Keratinocyte (primary cell): ENCODE data around the gene SMYD3.

Source experiments
- EZH2 ChIP-seq: IDR thresholded peaks from one replicate; pipeline ENCODE4 v1.6.1; 2012; ENCODE audit warnings: inconsistent platforms, mild to moderate bottlenecking, low read length, moderate library complexity
- TF ChIP-seq, protein P1 (sequence below), 3 experiments: IDR thresholded peaks in 1 of 3; conservative IDR thresholded peaks in 1 of 3; optimal IDR thresholded peaks in 1 of 3; 2 replicates in 2 of 3; 3 replicates in 1 of 3; pipeline versions ENCODE3 to v1.5.1; 2011; ENCODE audit warnings: low read length in 3 of 3, mild to moderate bottlenecking in 3 of 3, moderate library complexity in 2 of 3, control low read depth in 1 of 3, inconsistent platforms in 1 of 3; ENCODE audit not compliant: insufficient read depth in 2 of 3; ENCODE audit errors: extremely low read depth in 1 of 3

DNA sequence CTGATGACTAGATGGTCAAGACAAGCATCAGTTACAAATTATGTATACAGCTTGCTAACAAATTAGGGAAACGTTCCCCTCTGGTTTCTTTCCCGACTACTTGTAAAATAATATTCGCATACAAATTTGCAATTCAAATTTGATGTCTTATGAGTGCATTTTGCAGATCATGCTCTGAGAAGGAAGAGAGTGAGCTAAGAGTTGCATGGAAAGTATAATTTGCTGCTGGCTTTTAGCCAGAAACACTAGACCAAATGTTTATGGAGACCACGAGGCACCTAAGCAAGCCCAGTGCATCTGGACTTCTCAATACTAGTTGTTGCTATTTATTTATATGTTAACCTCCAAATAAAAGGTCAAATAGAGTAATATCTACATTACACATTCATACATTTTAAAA, 216.0 kb downstream of the SMYD3 start:
- TF ChIP-seq, protein P1, sequence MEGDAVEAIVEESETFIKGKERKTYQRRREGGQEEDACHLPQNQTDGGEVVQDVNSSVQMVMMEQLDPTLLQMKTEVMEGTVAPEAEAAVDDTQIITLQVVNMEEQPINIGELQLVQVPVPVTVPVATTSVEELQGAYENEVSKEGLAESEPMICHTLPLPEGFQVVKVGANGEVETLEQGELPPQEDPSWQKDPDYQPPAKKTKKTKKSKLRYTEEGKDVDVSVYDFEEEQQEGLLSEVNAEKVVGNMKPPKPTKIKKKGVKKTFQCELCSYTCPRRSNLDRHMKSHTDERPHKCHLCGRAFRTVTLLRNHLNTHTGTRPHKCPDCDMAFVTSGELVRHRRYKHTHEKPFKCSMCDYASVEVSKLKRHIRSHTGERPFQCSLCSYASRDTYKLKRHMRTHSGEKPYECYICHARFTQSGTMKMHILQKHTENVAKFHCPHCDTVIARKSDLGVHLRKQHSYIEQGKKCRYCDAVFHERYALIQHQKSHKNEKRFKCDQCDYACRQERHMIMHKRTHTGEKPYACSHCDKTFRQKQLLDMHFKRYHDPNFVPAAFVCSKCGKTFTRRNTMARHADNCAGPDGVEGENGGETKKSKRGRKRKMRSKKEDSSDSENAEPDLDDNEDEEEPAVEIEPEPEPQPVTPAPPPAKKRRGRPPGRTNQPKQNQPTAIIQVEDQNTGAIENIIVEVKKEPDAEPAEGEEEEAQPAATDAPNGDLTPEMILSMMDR (optimal IDR thresholded peaks at IDR 0.05 in 1 of 3, IDR thresholded peaks at IDR 0.05 in 1 of 3, conservative IDR thresholded peaks at IDR 0.05 in 1 of 3; ENCODE audit: extremely low read depth in 1 of 3, insufficient read depth in 2 of 3, low read length in 3 of 3): no peak
- no peak for TF ChIP-seq EZH2
